Brain pericyte (primary cell): Measurements from ENCODE around the gene RAB40AL.
A peak's percentile ranks its signal among the peaks of the same experiment; 100 is the strongest.
"Not testable (repeated sequence)": the region's sequence is repeated elsewhere in the genome, so short reads cannot be mapped to it uniquely, and the experiment has no call there.

Experiments used
- DNase-seq: peaks from one replicate; pipeline ENCODE4 v3.0.0-alpha.2; 2012; ENCODE audit warnings: low read depth, low spot score

Gene RAB40AL, protein sequence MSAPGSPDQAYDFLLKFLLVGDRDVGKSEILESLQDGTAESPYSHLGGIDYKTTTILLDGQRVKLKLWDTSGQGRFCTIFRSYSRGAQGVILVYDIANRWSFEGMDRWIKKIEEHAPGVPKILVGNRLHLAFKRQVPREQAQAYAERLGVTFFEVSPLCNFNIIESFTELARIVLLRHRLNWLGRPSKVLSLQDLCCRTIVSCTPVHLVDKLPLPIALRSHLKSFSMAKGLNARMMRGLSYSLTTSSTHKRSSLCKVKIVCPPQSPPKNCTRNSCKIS

DNA sequence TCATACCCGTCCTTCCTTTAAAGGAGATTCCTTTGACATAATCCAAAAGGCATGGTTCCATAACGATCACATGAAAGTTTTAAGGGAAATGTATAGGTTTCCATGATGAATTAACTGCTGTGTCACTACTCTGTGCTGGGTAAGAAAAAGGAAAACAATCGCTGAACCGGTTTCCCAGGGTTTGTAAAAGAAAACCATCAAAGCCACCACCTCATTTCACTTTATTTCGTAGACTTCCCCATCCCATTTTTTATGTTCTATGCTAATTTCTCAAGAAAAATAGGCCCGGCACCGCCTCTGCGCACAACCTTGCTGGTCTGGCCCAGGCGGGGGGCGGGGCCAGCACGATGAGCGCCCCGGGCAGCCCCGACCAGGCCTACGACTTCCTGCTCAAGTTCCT, at the start of gene RAB40AL:
Gene RAB40AL (plus strand): TSS at position 301 of the 400 bp plus-strand sequence. CDS start 47 bp downstream, at position 348.
- DNase-seq = not testable (repeated sequence)

DNA sequence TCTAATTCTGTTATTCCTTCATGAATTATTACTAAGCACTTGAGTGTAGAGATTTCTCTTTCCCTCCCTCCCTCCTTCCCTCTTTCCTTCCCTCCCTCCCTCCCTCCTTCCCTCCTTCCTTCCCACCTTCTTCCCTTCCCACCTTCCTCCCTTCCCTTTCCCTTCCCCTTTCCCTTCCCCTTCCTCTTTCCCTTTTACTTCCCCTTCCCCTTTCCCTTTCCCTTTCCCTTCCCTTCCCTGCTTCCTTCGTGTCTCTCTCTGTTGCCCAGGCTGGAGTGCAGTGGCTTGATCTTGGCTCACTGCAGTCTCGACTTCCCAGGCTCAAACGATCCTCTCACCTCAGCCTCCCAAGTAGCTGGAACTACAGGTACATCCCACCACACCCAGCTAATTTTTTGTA, 49.4 kb upstream of the RAB40AL start:
- no peak for DNase-seq

DNA sequence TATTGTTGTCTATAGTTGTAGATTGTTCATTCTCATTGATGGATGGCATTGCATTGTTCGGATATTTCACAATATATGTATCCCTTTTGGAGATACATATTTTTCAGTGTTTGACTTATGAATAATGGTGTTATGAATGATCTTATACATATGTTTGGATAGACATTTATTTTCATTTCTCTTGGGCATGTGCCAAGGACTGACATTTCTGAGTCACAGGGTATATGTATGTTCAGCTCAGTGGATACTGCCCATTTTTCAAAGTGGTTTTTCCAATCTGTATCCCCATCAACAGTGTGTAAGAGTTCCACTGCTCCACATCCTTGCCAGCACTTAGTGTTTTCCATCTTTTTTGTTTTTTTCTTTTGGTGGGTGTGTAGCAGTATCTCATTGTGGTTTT, 45.0 kb upstream of the RAB40AL start:
- DNase-seq = no peak

DNA sequence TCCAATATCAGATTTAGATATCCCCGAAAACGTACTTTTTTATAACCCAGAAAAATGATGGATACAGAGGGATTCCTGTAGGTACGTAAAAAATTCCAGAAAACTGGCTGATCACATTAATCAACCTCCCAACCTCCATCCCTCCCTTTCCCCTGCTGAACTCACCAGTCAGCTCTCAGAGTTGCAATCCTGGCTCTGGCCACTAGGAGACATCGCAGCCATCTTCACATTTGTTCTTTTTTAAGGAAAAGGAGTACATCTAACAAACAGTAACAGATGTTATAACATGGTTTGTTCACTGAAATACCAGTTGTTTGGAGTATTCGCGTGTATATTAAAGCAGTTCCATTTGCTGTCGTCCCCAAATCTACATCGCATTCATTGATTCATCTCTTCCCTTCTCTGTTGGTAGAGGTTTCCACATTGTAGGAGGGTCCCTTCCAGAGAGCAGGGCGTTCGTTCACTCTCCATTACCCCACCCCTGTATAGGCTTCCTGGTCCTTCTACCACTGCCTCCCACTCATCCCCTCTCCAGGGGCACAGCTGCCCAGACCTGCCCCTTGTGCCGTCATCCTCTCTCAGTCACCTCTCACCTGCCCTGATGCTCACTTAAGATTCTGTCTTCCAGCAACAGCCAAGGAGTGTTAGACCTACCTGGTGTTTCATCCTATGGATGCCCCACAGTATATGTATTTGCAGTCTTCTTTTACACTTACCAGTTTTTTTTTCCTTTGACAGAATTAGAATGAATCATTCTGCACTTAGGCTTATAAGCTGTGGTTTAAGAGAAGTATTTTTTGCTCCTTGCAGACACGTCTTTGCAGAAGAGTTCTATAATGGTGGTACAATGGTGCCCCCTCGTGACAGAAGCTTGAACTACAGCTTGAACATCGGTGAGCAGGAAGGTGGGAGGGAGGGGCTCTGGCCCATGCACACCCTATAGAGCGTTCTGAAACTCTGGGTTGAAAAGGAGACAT, 36.8 kb upstream of the RAB40AL start:
- DNase-seq = peak; percentile 13

DNA sequence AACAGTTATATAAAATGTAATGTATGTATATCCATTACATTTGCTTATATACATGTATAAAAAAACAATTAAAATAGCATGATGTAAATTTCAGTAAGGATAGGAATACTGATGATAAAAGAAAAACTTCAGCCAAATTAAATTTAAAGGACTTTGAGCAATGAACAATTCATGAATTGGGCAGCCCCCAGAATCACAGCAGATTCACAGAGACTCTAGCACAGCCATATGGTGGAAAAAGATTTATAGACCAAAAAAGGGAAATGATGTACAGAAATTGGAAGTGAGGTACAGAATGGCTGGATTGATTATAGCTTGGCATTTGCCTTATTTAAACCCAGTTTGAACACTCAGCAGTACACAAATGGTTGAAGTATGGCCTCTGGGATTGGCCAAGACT, 34.7 kb upstream of the RAB40AL start:
- DNase-seq = no peak

DNA sequence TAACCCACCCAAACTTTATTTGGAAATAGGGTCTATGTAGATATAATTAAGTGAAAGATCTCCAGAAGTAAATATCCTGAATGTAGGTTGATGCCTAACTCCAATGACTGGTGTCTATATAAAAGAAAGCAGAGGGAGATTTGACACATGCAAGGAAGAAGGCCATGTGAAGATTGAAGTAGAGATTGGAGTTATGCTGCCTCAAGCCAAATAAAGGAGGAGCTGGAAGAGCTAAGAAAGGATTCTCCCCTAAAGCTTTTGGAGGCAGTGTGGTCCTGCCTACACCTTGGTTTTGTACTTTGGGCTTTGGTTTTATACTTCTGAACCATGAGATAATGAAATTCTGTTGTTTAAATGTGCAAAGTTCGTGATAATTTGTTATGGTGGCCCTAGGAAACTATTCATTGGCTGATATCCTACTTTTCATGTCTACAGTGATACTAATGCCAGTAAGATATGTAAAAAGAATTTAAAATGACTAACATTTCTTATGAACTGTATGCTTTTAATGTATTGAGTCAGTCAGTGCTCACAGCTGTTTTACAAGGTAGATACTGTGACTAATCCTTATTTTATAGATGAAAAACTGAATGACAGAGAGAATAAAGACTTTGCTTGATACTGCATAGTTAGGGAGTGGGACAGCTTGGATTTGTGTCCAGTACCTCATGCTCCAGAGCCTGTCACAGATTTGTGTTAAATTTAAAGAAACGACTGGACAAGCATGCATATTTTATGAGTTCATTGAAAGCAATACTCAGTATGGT, 5.9 kb upstream of the RAB40AL start:
- no peak for DNase-seq

DNA sequence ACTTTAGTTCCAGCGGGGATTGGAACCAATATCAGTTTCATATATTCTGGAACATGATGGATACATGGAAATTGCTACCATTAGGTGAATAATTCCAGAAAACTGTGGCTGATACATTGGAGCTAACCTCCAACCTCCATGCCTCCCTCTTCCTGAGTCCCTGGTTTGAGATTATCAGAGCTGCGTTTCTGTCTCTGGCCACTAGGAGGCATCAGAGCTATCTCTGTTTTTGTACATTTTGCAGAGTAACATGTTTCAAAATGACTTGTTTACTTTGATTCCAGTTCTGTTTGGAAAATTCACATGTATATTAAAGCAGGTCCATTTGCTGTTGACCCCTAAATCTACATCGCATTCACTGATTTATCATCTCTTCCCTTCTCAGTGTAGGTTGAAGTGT, 2.4 kb upstream of the RAB40AL start:
- DNase-seq = no peak

DNA sequence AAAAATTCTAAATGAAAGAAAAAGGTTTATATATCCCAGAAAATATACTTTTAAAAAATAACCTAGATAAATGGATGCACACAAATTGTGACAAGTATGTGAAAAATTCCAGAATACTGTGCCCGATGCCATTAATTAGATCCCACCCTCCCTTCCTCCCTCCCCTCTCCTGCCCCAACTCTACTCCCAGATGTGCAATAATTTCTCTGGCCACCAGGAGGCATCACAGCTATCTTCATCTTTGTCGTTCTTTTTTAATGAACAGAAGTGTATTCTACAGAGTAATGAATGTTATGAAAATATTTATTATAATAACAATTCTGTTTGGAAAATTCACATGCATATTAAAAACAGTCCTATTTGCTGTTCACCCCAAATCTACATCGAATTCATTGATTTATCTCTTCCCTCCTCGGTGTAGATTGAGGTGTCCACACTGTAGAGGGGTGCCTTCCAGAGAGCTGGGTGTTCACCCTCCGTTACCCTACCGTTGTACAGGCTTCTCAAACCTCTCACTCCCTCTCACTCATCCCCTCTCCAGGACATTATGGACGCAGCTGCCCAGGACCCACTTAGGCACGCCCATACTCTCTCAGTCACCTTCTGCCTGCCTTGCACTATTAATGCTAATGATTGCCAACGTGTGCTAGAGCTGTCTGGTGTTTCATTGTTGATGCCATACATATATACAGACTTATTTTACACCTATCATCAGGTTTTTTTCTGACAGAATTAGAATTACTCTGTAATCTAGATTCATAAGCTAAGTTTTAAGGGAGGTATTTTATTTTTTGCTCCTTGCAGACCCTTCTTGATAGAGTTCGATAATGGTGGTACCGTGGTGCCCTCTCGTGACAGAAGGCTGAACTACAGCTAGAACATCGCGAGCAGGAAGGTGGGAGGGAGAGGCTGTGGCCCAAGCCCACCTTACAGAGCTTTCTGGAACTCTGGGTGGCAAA, 14.1 kb downstream of the RAB40AL start:
- DNase-seq = no peak

DNA sequence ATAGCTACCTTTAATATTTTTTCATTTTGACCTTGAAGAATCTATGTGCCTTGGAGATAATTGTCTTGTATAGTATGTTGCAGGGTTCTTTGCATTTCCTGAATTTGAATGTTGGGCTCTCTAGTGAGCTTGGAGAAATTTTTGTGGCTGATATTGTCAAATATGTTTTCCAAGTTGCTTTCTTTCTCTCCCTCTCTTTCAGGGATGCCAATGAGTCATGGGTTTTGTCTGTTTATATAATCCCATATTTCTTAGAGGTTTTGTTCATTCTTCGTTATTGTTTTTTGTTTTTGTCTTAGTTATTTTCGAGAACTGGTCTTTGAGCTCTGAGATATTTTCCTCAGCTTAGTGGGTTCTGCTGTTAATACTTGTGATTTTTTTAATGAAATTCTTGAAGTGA, 20.7 kb downstream of the RAB40AL start:
- no peak for DNase-seq

DNA sequence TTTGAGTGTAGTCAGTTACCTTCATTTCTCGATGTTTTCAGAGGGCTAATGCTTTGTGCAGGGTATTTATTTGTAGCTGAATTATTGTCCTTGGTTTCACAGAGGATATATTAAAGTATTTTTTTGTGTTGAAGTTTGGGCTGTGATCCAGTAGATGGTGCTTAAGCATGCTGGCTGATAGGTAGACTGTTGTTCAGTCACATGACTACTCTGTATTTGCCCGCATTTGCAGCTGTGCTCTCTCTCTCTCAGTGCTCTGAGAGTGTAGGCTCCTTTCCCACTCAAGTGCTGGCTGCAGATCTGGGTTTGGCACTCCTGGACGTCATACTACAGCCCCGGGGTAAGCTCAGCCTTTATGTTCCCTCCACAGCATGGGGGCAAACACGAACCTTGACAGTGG, 21.7 kb downstream of the RAB40AL start:
- no peak for DNase-seq

DNA sequence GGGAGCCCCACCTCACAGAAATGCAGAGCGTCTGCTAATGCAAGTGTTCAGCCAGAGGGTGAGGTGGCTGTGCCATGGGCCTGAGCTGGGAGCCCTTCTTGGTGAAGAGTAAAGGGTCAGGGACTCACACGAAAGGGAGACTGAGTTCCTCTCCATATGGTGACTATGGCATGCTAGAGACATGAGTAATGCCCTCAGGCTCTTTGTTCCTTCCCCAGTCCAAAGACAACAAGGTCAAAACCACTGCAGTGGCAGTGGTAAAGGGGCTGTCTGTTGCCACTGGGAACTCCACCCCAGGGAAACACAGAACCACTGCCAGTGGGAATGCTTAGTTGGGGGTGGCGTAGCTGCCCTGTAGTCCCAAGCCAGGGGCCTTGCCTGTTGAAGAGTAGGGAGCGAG, 22.4 kb downstream of the RAB40AL start:
- DNase-seq = peak; percentile 25

DNA sequence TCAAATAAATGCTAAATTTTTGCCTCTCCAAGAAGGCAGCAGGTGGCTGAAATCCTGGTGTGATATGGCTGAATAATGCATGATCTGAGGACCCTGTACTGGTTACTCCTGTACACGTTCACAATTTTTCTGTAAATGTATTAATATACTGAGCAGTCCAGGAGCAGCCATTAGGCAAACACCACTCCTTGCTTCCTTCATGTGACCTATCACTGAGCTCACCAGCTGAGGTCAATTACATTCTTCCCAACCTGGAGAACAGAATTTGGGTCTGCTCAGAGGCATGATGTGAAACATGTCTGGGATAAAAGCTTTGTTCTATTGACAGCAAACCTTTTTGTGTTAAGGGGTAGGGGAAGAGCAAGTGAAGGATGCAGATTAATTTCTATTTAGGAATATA, 26.9 kb downstream of the RAB40AL start:
- no peak for DNase-seq

DNA sequence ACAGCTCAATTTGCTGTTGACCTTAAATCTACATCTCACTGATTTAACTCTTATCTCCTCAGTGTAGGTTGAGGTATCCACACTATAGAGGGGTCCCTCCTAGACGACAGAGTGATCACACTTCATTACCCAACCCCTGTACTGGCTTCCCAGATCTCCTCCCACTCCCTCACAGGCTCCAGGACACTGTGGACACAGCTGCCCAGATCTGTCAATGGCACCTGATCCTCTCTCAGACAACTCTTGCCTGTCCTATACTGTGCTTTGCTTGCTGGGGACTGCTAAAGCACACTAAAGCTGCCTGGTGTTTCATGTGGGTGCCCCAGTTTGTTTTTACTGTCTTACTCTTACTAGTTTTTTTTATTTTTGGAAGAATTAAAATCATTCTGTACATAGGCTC, 27.9 kb downstream of the RAB40AL start:
- DNase-seq = no peak

DNA sequence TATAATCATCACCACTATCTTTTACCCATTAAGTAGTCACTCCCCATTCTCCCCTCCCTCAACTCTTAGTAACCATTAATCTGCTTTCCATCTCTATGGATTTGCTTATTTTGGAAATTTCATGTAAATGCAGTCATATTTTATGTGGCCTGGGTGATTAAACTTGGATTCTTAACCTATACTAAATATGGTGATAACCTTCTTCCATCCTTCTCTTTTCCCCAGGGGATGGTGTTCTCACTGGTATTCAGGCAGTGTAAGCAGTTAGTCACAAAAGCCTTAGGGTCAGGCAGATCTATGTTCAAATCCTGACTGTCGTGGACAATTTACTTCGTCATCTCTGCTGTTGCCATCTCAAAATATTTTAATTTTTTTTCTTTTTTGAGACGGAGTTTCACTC, 29.6 kb downstream of the RAB40AL start:
- DNase-seq = no peak

DNA sequence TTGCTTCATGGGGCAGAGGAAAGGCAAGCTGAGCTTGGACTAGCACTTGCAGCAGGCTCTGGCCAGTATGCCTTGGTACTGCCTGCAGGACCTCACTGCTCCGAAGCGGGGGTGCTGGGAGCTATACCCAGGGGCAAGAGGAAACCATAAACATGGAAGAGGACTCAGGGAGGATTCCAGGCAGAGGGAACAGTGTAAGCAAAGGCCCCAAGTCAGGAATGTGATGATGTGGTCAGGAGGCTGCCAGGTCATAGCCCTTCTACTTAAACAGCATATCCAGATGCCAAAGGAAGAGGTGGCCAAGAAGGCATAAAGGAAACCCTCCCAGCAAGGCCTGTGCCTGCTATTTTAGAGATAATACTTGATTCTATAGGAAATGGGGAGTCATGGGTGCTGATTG, 31.1 kb downstream of the RAB40AL start:
- no peak for DNase-seq

DNA sequence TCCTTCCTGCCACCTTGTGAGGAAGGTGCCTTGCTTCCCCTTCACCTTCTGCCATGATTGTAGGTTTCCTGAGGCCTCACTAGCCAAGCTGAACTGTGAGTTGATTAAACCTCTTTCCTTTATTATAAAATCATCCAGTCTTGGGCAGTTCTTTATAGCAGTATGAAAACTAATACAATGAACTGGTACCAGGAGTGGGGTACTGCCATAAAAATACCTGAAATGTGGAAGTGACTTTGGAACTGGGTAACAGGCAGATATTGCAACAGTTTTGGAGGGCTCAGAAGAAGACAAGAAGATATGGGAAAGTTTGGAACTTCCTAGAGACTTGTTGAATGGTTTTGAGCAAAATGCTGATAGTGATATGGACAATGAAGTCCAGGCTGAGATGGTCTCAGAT, 34.5 kb downstream of the RAB40AL start:
- DNase-seq = not testable (repeated sequence)

DNA sequence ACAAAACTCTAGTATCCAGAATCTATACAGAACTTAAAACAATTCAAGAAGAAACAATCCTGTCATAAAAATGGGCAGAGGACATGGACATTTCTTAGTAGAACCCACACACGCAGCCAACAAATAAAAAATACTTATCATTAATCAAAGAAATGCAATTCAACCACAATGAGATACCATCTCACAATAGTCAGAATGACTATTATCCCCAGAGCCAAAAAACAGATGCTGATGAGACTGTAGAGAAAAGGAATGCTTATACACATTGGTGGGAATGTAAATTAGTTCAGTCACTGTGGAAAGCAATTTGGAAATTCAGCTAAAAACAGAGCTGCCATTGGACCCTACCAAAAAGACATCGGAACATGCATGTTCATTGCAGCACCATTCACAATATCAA, 37.9 kb downstream of the RAB40AL start:
- no peak for DNase-seq

DNA sequence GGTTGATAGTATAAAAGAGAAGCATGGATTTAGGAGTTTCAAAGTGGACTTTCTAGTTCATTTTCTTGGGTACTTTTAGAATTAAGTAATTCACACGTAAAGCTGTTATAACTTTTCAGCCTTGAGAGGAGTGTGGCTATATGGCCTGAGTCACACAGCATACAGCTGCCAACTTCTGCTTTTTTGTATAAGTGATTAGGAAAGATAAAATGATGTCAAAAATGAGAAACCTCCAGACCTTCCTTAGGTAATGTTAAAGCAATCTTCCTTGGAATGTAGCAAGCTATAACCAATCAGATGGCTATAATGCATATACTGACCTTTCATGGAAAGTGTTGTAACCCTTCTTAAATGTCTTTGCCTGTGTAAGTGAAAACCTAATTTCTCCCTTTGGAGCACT, 39.2 kb downstream of the RAB40AL start:
- DNase-seq = no peak

DNA sequence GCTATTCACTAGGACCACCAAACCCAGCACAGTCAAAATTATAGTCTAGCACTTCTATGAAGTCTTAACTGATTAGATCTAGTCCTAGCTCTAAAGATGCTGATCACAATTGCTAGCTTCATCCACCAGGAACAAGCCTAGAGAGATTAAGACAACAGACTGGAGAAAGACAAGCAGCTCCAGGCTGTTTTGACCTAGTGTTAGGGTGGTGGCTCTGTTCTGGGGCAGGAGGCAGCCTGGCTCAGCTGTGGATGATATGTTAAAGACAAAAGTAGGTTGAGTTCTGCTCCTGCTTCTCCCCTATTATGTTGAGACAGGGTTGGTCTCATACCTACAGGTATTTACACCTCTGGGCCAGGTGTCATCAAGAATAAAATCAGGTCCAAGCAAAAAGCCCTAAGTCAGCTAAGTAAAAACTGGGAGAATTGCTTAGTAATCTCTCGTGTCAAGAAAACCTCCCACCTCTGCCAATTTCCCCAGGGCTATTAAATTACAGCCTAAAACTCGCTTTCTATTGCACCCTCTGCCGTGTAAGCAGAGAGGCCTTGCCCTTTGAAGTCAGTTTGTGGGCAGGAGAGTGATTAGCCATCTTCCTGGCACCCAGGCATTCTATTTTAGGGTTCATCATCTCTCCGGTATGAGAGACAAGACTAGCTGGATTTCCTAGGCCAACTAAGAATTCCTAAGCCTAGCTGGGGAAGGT, 39.9 kb downstream of the RAB40AL start:
- no peak for DNase-seq

DNA sequence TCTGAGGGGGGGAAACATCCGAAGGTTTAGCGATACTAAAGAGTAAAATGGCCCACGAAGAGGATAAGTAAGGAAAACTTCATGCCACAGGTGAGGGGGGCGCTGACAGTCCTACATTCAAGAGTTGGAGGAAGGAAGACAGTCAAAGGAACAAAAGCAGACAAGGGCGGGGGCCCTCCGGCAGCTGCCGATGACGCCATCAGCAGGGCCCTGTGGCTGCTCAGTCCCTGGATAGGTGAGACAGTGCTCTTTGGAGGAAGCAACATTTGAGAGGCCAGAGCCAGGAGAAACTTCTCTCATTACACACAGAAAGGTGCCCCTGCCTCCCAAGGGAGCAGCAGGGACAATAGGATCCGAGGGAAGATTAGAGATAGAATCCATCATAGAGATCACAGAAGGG, 41.5 kb downstream of the RAB40AL start:
- DNase-seq = no peak
